ENCODE measurements around the gene OBP2B.
"Not testable (repeated sequence)": the region's sequence is repeated elsewhere in the genome, so short reads cannot be mapped to it uniquely, and the experiment has no call there.

- TF ChIP-seq, protein P1, sequence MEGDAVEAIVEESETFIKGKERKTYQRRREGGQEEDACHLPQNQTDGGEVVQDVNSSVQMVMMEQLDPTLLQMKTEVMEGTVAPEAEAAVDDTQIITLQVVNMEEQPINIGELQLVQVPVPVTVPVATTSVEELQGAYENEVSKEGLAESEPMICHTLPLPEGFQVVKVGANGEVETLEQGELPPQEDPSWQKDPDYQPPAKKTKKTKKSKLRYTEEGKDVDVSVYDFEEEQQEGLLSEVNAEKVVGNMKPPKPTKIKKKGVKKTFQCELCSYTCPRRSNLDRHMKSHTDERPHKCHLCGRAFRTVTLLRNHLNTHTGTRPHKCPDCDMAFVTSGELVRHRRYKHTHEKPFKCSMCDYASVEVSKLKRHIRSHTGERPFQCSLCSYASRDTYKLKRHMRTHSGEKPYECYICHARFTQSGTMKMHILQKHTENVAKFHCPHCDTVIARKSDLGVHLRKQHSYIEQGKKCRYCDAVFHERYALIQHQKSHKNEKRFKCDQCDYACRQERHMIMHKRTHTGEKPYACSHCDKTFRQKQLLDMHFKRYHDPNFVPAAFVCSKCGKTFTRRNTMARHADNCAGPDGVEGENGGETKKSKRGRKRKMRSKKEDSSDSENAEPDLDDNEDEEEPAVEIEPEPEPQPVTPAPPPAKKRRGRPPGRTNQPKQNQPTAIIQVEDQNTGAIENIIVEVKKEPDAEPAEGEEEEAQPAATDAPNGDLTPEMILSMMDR (conservative IDR thresholded peaks at IDR 0.05 in 1 of 2, IDR thresholded peaks at IDR 0.05 in 1 of 2; ENCODE audit: low read depth in 1 of 2, low read length in 2 of 2): not testable (repeated sequence)
- TF ChIP-seq EZH2 (IDR thresholded peaks at IDR 0.05; ENCODE audit: low read length, missing control alignments): not testable (repeated sequence)
Measured at GRCh38 chr9:133205481-133205887, 3.6 kb downstream of the OBP2B start.
